Measurements from ENCODE around the gene KRTAP10-6.

The KRTAP10-6 gene

DNA sequence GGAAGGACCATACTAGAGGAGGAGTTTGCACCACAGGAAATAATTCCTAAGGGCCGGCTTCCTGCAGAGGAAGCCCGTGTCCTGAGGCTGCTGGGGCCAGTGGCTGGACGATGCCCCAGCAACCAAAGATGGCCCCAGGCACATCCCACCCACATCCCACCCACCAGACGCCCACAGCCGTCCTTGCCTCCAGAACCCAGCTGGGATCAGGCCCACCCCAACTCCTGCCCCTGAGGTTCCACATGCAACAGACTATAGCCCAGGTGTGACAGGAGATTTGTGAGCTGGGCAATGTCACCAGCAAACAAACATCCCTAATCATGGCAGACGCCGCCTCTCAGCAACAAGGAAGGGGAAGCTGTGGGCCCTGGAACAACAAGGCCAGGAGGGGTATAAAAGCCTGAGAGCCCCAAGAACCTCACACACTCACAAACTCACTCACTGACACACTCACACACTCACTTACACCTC, 34.4 kb upstream of the KRTAP10-6 start, which contains the start of gene KRTAP10-9:
Gene KRTAP10-9, plus strand, starts transcription at position 421 of the 471 bp plus-strand sequence. CDS start 79 bp downstream, outside the sequence.
- no peak for TF ChIP-seq CTCF (IDR thresholded peaks at IDR 0.05; ENCODE audit: low read depth, low read length, missing control alignments)
- no peak for DNase-seq
- Histone ChIP-seq H3K27me3 (replicated peaks) (no peaks in the 10 kb centered on the region), H3K4me3 (ENCODE audit: low read depth, low read length) (no peak within 1 kb of the TSS), H3K27ac (no peak within 1 kb of the TSS), H3K36me3 (replicated peaks) (no peaks in the 10 kb centered on the region)
- in situ Hi-C loops (cut with HindIII; ENCODE audit: low pct_ligation_motif_present, low sequenced_read_pairs), result no loop called here

GRCh38 chr21:44626262-44626661, 34.0 kb upstream of the KRTAP10-6 start:
- no peak overlapping the region for H3K4me3 ChIP-seq (ENCODE audit: low read depth, low read length)
- in situ Hi-C loops (cut with HindIII; ENCODE audit: low pct_ligation_motif_present, low sequenced_read_pairs), result no loop called here
- DNase-seq, result no peak
- no peaks in the 10 kb centered on the region for H3K36me3 ChIP-seq (replicated peaks)
- no peak overlapping the region for H3K27ac ChIP-seq
- TF ChIP-seq CTCF (IDR thresholded peaks at IDR 0.05; ENCODE audit: low read depth, low read length, missing control alignments), result no peak
- H3K27me3 ChIP-seq (replicated peaks), result no peaks in the 10 kb centered on the region

- Histone ChIP-seq H3K36me3 (replicated peaks) (no peaks in the 10 kb centered on the region), H3K27ac (no peak overlapping the region), H3K4me3 (ENCODE audit: low read depth, low read length) (no peak overlapping the region), H3K27me3 (replicated peaks) (no peaks in the 10 kb centered on the region)
- TF ChIP-seq CTCF (IDR thresholded peaks at IDR 0.05; ENCODE audit: low read depth, low read length, missing control alignments), result no peak
- in situ Hi-C loops (cut with HindIII; ENCODE audit: low pct_ligation_motif_present, low sequenced_read_pairs), result no loop called here
- DNase-seq, result no peak
These were observed 33.5 kb upstream of the KRTAP10-6 start for GRCh38 chr21:44625756-44626155.

- DNase-seq, result no peak
- Histone ChIP-seq H3K27me3 (replicated peaks) (no peaks in the 10 kb centered on the region), H3K4me3 (ENCODE audit: low read depth, low read length) (no peak overlapping the region), H3K36me3 (replicated peaks) (no peaks in the 10 kb centered on the region), H3K27ac (no peak overlapping the region)
- TF ChIP-seq CTCF (IDR thresholded peaks at IDR 0.05; ENCODE audit: low read depth, low read length, missing control alignments), result no peak
- in situ Hi-C loops (cut with HindIII; ENCODE audit: low pct_ligation_motif_present, low sequenced_read_pairs), result no loop called here
These were observed 31.3 kb upstream of the KRTAP10-6 start for GRCh38 chr21:44623575-44623974.

DNA sequence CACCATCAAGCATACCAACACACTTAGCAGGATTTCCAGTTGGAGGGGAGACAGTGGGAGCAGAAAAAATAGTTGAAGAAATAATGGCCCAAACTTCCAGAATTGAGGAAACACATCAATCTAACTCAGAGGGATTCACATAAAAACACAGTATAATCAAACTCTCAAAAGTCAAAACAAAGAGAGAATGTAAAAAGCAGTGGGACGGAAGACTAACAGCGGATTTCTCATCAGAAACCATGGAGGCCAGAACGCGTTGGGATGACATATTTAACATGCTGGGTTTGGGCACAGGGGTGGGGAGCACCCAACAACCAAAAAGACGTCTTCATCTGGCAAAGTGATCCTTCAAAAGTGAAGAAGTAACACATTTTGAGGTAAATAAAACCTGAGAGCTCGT, 27.6 kb upstream of the KRTAP10-6 start:
- no peak overlapping the region for H3K27ac ChIP-seq
- no peaks in the 10 kb centered on the region for H3K27me3 ChIP-seq (replicated peaks)
- no peak overlapping the region for H3K4me3 ChIP-seq (ENCODE audit: low read depth, low read length)
- H3K36me3 ChIP-seq (replicated peaks), result no peaks in the 10 kb centered on the region
- in situ Hi-C loops (cut with HindIII; ENCODE audit: low pct_ligation_motif_present, low sequenced_read_pairs), result no loop called here
- no peak for TF ChIP-seq CTCF (IDR thresholded peaks at IDR 0.05; ENCODE audit: low read depth, low read length, missing control alignments)
- DNase-seq, result no peak

- in situ Hi-C loops (cut with HindIII; ENCODE audit: low pct_ligation_motif_present, low sequenced_read_pairs), result no loop called here
- TF ChIP-seq CTCF (IDR thresholded peaks at IDR 0.05; ENCODE audit: low read depth, low read length, missing control alignments), result no peak
- no peak overlapping the region for H3K4me3 ChIP-seq (ENCODE audit: low read depth, low read length)
- H3K36me3 ChIP-seq (replicated peaks), result no peaks in the 10 kb centered on the region
- no peaks in the 10 kb centered on the region for H3K27me3 ChIP-seq (replicated peaks)
- H3K27ac ChIP-seq, result no peak overlapping the region
- DNase-seq, result no peak
These were observed 26.6 kb upstream of the KRTAP10-6 start for GRCh38 chr21:44618909-44619308.

Data from brain microvascular endothelial cell (primary cell).